HG03066 (cell line): ENCODE measurements around the gene CCDC9B.

Experiments used
- ATAC-seq: cut with Tn5 transposase; IDR thresholded peaks from one replicate; pipeline ENCODE4 v1.9.1; 2021; ENCODE audit warnings: low read depth; ENCODE audit not compliant: unreplicated experiment

CCDC9B gene

GRCh38 chr15:40310993-40311392, 29.7 kb downstream of the CCDC9B start:
- no peak for ATAC-seq

- no peak for ATAC-seq
Observed at GRCh38 chr15:40310001-40310959, 30.5 kb downstream of the CCDC9B start.

GRCh38 chr15:40309344-40309862, 31.3 kb downstream of the CCDC9B start:
- no peak for ATAC-seq

- ATAC-seq: peak; percentile 50
Observed at GRCh38 chr15:40307421-40308211, 33.1 kb downstream of the CCDC9B start, which contains the start of gene PLCB2. PLCB2 (minus strand) TSS chr15:40307935; CDS start chr15:40307672, 263 bp downstream.

- ATAC-seq: peak; percentile 10
Observed at GRCh38 chr15:40306908-40307307, 33.8 kb downstream of the CCDC9B start.

GRCh38 chr15:40306371-40306770, 34.4 kb downstream of the CCDC9B start:
- ATAC-seq: no peak

GRCh38 chr15:40305281-40305680, 35.5 kb downstream of the CCDC9B start:
- ATAC-seq: no peak

GRCh38 chr15:40303576-40303975, 37.2 kb downstream of the CCDC9B start:
- ATAC-seq: no peak

GRCh38 chr15:40302981-40303380, 37.8 kb downstream of the CCDC9B start:
- no peak for ATAC-seq

GRCh38 chr15:40302288-40302886, 38.4 kb downstream of the CCDC9B start:
- no peak for ATAC-seq

GRCh38 chr15:40301467-40302179, 39.1 kb downstream of the CCDC9B start:
- no peak for ATAC-seq

- ATAC-seq: no peak
Observed at GRCh38 chr15:40300771-40301170, 40.0 kb downstream of the CCDC9B start.

GRCh38 chr15:40300367-40300766, 40.4 kb downstream of the CCDC9B start:
- no peak for ATAC-seq

- no peak for ATAC-seq
Observed at GRCh38 chr15:40298216-40298935, 42.4 kb downstream of the CCDC9B start.

- ATAC-seq: no peak
Observed at GRCh38 chr15:40297356-40297755, 43.4 kb downstream of the CCDC9B start.

GRCh38 chr15:40296561-40297230, 44.0 kb downstream of the CCDC9B start:
- ATAC-seq: no peak

GRCh38 chr15:40295877-40296560, 44.7 kb downstream of the CCDC9B start:
- no peak for ATAC-seq

- ATAC-seq: no peak
Observed at GRCh38 chr15:40295297-40295696, 45.4 kb downstream of the CCDC9B start.
